NCI-H2029 treated with DMSO at 0.1 percent for 48 hours (cell line): ENCODE data around the gene DNM2.

Source experiments
- DNase-seq: peaks from one replicate; lab custom pipeline; 2025; lab: John Stamatoyannopoulos, UW

The DNM2 gene

DNA sequence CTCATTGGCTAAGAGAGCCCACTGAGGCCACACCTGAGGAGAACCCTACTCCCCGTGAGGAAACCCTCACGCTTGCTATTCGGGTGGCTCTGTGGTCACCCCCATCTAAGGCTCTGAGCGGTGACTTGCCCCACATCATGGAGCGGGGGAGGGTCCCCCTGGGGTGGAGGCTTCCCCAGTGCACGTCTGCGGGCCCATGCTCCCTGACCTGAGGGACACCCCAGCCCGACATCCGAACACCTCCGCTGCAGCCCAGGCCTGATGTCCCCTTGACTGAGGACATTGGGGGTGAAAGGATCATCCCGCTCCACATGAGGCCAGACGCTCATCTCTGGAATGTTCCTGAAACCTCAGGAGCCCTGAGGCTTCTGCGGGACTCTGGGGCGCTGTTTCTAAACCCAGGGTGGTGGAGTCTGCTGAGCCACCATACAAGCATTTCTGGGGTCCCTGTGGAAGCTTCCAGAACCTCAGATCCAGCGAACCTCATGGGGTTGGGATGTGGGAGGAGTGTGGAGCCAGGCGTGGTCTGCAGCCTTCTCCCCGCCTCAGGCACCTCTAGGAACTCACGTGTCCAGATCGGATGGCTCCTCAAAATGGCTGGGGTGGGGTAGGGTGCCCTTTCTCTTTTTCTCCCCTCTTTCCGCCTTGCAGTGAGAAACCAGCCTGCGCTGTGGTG, 98.2 kb downstream of the DNM2 start:
- DNase-seq, result no peak

DNA sequence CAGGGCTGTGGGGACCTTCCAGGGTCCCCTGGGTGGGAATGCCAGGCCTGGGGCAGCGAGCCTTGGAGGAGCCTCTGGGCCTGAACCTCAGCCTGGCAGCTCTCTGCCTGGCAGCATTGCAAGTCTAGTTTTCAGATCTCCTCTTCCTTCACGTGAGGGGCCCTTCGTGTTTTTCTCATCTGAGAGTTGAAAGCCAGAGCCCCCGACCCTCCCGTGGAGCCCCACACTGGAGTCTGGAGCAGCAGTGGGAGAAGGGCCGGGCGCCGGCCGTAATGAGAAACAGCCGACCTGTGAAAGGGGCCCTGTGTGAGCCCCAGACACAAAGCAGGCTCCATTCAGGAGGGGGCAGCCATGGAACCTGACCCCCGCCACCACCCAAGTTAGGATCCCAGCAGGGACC, 98.8 kb downstream of the DNM2 start:
- no peak for DNase-seq

DNA sequence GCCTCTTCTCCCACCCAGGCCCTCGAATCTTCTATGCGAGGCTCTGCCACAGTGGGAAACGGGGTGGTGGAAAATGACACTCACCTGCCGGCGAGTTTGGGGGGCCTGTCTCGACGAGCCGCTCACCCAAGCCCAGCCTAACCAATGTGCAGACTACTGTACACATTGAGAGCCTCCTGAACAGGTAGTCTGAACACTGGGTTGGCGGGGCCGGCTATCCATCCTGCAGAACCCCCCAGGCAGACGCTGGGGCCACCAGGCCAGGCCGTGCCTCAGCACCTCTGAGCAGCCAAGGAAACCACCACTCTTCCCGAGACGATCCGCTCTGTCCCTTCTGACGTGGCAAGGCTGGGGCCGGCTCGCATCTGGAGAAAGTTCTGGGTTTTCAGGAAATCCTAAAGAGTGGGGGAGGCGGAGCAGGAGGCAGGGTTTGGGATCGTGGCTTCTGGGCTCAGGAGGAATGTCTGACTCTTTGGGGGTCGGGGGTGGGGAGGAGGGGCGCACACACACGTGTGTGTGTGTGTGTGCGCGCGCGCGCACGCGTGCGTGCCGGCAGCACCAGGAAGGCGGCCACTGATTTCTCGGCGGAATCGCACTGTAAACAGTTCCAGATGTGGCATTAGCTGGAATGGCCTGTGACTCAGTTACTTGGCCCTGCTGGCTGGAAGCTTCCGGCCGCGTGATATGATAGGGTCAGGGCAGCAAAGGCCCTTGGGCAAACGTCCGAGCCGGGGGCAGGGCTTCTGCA, 99.6 kb downstream of the DNM2 start:
- DNase-seq, result no peak

DNA sequence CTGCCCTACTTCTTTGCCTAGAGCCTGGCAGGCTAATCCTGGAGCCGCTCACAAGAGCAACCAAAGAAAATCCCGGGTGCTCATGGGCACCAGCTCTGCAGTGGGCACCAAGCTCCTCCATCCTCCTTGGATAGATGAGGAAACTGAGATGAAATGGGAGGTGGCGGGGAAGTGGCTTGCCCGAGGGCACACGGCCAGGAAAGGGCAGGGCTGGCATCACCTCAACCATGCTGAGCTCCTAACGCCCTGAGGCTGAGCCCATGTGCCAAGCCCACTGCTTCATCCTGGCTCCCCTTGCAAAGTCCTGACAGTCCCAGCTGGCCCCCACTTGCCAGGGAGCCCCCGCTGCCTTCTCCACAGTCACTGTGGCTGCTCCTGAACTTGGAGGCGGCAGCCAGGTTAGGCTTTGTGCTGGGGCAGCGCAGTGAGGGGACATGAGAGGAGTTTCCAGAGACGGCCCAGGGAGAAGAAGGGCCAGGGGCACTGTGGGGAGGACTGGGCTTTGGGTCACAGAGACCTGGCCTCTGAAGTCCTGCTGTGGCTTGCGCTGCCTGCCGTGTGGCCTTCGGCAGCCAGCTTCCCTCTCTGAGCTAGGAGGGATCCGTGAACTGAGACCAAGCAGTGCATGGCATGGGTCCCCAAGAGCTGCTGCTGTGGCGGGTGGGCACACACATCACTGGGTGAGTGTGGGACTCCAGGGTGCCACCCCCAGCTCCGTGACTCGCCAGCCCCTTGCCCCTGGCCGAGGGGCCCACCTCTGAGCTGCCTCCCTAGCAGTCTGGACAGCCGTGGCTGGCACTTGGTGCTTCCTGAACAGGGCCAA, 100.6 kb downstream of the DNM2 start:
- DNase-seq, result no peak

DNA sequence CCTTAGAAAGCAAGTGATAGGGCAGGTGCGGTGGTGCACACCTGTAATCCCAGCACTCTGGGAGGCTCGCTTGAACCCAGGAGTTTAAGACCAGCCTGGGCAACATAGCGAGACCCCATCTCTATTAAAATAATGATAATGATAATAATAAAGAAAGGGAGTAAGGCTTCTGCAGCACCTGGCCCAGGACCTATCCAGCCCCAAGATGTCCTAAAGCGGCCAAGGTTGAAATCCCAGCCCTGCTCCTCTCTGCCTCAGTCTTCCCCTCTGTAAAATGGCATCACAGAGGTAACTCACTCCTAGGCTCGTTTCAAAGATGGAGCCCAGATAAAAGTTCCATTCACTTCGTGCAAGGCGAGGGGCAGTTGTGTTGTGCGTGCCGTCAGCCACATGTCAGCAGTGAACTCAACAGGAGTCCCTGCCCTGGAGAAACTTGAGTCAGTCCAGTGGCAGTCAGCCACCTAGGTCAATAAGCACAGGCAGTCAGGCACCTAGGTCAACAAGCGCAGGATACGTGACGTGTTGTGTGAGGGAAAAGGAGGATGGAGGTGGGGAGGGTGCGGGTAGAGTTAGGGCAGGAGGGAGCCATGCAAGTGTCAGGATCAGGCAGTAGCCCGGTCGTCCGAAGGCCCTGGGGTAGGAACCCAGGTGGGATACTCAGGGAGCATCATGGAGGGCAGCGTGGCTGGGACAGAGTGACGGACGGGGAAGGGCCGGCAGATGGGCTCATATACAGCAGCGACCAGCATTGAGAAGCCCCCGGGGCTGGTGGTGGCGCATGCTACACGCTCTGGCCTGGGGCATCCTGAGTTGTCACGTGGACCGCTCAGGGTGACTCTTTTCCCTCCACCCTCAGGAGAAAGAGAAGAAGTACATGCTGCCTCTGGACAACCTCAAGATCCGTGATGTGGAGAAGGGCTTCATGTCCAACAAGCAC, 101.5 kb downstream of the DNM2 start:
- DNase-seq, result no peak

DNA sequence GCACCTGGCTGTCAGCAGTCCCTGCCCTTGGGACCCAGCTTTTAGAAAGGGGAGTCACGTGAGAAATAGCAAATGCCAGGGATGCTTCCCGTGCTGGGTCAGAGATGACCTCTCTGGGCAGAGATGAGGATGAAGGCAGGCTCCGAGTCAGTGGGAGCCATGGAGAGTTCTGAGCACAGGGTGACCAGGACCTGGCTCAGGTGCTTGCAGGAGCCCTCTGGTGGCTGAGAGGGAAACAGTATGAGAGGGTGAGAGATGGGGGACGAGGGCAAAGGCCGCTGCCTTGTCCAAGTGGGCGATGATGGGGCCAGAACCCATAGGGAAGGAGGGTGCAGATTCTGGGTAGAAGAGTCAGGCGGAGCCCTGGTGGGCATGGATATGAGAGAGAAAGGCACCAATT, 102.3 kb downstream of the DNM2 start:
- no peak for DNase-seq

DNA sequence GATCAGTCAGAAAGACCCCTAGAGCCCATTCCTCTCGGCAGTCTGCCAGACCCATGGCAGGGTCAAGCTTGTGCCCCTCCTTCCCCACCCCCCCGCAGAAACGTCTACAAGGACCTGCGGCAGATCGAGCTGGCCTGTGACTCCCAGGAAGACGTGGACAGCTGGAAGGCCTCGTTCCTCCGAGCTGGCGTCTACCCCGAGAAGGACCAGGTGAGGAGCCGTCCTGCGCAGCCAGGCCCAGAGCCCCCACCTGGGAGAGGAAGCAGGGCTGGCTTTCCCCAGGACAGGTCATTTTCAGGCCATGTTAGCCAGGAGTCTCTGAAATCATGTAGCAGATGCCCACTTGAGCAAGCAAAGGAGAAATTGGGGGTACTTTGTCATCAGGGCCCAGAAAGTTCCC, 105.8 kb downstream of the DNM2 start:
- DNase-seq, result no peak

DNA sequence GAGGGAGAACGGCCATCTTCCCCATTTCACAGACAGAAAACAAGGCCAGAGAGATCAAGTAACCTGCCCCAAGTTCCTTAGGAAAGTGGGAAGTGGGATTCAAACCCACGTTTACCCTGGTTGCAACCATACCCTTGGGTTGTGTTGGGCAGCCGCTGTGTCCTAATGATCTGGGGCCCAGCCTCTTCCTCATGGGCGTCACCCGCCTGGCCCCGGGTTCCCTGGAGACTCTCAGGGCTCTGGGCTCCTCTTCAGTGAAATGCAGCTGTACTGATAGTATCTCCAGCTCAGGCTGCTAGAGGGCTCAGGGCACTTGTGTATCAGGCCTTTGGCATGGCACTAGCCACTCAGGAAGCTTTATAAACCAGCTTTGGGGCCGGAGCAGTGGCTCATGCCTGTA, 108.4 kb downstream of the DNM2 start:
- DNase-seq, result no peak

DNA sequence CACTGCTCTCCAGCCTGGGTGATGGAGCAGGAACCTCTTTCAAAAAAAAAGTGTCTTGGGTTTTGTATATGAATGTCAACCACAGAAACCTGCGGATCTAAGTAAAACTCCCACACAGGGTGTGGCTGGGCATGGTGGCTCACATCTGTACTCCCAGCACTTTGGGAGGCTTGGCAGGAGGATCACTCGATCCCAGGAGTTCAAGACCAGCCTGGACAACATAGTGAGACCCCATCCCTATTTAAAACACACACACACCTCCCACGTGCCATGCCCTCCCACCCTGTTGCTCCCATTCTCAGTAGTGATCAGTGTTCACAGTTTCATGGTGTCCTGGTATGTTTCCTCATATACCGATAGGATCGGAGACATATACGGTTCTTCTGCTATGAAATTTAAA, 109.0 kb downstream of the DNM2 start:
- no peak for DNase-seq

DNA sequence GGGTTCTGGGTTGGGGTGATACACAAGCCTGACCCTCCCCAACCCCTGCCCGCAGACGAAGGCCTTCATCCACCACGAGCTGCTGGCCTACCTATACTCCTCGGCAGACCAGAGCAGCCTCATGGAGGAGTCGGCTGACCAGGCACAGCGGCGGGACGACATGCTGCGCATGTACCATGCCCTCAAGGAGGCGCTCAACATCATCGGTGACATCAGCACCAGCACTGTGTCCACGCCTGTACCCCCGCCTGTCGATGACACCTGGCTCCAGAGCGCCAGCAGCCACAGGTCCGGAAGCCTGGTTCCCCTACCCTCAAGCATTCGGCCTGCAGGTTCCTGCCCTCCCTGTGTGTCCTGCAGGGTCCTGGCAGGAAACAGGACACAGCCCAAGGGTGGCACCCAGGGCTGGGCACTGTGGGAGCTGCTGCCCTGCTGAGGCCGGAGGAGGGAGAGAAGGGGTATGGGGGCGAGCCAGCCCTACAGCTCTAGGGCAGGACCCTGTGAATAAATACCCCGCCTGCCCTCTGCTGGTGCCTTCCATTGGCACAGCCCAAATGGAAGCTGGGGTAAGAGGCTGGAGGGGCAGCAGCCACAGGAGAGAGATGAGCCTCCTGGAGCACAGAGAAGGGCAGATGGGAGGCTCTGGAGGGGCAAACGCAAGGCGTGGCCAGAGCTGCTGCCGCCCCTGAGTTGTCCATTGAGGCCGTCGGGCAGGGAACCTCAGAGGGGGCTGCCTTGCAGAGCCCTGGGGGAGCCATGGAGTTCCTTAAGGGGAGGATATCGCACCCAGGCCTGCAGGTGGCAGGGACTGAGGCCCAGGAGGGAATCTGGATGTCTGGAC, 111.3 kb downstream of the DNM2 start:
- no peak for DNase-seq

DNA sequence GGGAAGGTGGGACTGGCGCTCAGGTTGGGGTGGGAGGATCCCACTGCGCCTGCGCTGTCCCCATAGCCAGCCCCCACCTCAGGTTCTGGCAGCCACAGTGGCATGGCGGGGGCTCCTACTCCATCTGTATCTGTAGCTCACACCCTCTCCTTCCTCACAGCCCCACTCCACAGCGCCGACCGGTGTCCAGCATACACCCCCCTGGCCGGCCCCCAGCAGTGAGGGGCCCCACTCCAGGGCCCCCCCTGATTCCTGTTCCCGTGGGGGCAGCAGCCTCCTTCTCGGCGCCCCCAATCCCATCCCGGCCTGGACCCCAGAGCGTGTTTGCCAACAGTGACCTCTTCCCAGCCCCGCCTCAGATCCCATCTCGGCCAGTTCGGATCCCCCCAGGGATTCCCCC, 112.1 kb downstream of the DNM2 start:
- DNase-seq, result no peak

DNA sequence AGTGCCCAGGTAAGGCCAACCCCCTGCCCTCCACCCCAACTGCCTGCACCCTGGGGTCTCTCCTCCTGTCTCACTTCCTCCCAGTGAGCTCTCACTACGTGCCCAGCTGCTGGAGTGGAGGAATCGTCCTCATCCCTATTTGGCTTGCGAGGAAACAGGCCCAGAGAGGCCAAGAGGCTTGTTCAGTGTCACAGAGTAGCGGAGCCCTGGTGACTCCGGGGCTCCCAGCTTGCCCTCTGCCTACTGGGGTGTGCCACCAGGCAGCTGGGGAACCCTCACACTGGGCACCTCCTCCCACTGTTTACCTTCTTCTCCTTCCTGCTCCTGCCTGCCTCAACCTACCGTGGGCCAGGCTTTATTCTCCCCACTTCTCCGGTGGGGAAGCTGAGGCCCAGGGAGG, 112.5 kb downstream of the DNM2 start:
- DNase-seq, result no peak

DNA sequence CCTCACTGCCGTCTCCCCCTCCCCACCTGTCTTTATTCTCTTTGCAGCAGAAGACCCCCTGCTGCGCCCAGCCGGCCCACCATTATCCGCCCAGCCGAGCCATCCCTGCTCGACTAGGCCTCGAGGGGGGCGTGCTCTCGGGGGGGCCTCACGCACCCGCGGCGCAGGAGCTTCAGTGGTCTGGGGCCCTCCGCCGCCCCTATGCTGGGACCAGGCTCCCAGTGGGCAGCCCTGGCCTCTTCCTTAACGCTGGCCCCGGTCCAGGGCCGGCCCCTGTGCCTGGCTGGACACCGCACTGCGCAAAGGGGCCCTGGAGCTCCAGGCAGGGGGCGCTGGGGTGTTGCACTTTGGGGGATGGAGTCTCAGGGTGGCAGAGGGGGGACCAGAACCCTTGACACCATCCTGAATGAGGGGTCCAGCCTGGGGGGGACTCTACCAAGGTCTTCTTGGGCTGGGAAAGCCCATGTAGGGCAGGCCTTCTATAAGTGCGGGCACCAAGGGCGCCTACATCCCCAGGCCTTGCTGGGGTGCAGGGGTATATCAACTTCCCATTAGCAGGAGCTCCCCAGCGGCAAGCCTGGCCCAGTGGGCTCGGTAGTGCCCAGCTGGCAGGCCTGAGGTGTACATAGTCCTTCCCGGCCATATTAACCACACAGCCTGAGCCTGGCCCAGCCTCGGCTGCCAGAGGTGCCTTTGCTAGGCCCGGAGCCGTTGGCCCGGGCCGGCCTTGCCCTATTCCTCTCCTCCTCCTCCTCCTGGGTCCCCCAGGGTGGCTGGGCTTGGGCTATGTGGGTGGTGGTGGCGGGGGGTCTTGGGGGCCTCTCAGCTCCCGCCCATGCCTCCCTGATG, 113.3 kb downstream of the DNM2 start:
- no peak for DNase-seq

DNA sequence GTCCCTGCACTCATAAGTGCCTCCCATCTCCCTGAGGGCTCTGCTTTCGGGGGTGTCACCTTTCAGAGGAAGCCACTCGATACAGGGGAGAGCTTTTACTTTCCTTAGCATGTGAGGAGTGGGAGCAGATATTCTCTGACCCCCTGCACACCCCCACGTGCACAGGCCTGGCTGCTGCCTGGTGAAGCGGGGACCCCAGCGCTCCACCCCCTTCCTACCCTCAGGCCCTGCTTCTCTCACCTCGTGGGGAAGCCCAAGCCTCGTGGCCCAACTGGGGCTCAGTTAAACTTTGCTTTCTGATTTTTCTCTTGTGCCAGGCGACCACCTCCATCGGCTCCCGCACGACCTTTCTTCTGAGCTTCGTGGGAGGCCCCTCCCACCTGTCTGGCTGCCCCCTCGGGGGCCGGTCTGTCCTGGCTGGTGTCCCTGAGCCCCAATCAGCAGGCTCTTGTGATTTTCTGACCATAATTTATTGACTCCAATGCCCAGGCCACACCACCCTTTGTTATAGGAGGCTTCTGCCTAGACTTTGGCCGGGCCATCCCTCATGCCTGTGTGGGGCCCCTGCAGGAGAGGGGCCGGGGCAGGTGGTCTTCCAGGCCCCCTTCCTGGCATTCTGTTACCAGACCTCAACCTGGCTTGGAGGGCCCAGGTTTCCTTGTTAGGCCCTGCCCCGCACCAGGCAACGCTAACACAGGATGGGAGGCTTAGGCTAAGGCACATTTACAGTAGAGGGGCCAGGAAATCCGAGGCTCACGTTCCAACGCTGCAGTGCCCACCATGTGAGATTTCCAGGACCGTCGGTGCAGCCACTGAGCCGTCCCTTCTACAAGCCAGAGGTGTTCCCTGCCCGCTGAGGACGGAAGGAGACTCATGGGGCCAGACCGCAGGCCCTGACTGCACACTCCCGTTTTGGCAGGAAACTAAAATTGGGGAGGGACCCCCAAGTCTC, 114.4 kb downstream of the DNM2 start:
- DNase-seq, result no peak

DNA sequence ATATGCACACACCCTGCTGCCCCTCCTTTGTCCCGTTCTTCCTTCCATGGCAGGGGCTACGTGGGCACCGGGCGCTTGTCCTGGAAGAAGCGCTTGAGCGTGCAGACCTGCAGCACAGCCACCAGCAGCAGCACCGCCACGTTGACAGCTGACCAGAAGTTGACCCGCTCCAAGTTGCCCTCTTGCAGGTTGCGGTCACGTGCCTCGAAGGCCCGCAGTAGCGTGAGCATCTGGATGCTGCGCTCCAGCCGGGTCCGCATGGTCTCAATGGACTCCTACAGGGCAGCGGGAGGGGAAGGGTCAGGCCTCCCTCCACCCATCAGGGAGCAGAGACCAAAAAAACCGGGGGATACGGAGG, 115.0 kb downstream of the DNM2 start:
- no peak for DNase-seq

DNA sequence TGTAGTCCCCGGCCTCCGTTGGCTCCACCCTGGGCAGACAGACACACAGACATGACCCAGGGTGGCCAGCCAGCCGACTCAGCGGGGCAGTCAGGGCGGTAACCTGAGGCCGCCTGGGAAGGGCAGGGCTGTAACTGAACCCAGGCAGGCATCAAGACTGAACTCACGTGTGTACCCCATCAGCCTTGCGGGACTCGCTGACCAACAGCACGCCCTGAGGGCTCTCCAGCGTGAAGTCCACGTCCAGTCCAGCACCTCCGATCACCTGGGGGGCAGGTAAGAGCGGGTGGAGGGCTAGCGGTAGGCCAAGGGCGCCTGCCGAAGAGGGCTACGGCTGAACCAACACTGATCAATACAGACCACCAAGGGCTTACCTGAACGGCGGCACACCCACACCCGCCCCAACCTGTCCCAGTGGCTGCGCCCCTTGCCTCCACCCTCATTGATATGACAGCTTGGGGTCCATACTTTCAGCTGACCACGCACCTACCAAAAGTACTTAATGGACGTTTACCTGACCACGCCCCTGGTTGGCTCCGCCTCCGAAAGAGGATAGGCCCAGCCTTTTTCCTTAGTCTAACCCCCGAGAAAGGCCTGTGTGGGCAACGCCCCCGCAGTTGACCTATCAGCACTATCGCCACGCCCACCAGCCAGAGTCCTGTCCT, 117.3 kb downstream of the DNM2 start:
- DNase-seq, result no peak

DNA sequence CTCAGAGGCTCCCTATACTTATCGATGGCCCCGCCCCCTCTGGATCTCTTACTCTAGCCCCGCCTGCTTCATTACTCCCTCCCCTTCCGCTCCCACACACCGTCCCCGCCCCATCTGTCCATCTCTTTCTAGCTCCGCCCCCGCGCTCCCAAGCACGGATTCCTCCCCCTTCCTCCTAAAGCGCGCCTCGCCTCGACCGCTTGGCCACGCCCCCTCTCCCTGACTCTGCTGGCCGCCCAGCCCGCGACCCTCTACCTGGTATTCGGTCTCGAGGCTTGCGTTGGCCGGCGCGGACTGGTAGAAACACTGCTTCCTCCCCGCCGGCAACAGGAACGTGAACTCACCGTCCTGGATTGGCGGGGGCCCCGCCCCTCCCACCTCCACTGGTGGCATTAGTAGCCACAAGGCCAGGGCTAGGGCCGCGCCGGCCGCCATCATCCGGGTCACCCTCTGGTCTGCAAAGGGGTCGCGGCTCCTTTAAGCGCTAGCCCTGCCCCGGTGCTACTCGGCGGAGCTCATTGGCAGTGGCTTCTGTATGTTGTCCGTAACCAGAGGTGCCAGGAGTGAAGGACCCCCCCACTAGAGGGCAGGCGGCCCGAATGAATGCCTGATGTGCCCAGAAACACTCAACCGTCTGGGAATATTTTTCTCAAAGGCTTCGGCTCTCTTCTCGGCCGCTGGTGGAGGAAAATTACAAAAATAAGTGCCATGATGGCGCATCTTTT, 118.0 kb downstream of the DNM2 start, which contains the start of gene TMED1:
Gene TMED1, minus strand, starts transcription at position 459 of the 725 bp plus-strand sequence. Its CDS starts 21 bp downstream, at position 438.
- peak; percentile 99 for DNase-seq
